Middle frontal gyrus (tissue), 1 donor: Measurements from ENCODE around the gene FOXB2.
"Not testable (repeated sequence)": the region's sequence is repeated elsewhere in the genome, so short reads cannot be mapped to it uniquely, and the experiment has no call there.

Experiments used
- DNase-seq: peaks from one replicate; pipeline ENCODE4 v3.0.0-alpha.2; 2015; ENCODE audit warnings: low spot score; ENCODE audit errors: extremely low spot score

FOXB2 gene

DNA sequence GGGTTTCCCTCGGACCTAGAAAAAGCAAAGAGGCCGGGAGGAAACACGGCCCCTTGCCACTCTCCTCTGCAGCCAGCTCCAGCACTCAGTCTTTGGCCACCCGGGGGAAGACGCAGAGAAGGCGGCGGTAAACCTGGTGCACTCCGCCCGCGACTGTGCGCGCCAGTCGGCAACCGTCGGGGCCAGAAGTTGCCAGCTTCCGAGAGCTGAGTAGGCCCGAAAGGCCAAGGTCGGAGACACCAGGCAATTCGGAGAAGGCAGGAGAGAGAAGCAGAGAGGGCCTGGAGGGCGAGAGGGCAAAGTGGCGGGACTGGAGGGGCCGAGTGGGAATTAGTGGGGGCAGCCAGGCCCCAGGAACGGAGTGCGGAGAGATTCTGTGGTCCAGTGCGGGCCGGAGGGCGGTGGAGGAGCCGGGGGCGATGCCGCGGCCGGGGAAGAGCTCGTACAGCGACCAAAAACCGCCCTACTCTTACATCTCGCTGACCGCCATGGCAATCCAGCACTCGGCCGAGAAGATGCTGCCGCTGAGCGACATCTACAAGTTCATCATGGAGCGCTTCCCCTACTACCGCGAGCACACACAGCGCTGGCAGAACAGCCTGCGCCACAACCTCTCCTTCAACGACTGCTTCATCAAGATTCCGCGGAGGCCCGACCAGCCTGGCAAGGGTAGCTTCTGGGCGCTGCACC, at the start of gene FOXB2:
FOXB2 (plus strand) TSS at position 420 of the 690 bp plus-strand sequence; CDS start at position 420, 0 bp downstream.
- DNase-seq, result no peak

DNA sequence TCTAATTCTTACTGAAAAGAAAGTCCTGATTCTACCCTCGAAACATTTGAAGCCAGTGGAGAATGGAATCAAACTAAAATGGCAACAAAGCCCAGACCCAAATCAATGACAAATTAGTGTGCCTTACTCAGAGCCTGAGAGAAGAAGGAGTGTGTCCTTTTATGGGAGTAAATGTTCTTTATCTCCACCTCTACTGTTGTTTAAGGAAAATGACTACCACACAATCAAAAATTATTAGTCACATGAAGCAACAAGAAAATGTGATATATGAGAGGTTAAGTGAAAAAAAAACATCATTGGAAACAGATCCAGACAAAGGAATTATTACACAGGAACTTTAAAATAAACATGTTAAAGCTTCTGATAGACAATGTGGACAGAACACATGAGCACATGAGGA, 49.7 kb upstream of the FOXB2 start:
- no peak for DNase-seq

DNA sequence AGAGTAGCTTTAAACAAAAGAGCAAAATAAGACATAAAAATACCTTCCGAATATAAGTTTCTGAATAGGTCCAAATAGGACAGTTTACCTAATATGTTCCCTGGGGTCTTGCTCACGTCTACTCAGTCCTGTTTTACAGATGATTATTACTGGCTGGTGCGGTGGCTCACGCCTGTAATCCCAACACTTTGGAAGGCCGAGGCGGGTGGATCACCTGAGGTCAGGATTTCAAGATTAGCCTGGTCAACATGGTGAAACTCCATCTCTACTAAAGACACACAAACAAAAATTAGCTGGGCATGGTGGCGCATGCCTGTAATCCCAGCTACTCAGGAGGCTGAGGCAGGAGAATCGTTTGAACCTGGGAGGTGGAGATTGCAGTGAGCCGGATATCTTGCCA, 40.6 kb upstream of the FOXB2 start:
- not testable (repeated sequence) for DNase-seq

DNA sequence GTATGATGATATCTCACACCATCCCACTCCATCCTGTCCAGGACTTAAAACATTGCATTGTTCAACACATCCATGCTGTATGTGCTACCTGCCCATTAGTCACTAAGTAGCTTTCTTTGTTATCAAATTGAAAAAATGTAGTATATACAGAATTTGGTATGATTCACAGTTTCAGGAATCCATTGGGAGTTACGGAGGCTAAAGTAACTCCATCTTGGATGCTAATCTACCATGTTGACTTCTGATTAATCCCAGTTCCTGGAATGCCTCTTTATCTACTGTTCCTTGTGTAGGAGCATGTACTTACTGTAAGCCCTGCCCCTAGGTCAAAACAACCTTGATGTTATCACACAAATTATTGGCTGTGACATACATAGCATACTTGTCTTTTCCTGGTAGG, 38.9 kb upstream of the FOXB2 start:
- no peak for DNase-seq

DNA sequence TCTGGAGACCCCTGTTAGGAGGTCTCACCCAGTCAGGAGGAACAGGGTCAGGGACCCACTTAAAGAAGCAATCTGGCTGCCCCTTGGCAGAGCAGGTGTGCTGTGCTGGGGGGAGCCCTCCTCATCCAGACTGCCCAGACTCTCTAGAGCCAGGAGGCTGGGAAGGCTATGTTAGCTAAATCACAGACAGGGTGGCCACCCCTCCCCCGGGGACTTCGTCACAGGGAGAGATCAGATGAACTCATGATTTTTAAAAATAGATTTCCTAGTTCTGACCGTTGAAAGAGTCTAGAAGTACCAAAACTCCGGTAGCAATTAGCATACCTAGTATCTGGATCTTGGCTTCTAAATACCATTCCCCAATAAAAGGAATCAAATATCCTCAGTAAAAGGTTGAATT, 35.0 kb upstream of the FOXB2 start:
- no peak for DNase-seq

DNA sequence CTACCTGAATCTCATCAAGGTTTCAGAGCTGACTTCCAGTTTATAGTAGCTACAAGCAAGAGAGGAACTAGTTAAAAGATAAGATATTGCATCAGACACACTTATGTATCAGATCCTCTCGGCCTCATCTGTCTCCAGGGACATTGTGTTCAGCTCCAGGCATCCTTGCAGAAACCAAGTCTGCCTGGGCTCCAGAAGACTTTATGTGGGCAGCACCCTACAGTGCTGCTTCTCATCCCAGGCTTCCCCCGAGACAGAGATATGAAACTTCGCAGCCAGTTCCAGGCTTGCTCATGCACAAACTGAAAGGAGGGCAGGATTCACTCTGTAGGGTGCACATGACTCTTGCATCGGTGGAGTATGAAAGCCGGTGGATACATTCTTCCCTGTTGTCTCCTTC, 33.9 kb upstream of the FOXB2 start:
- DNase-seq, result no peak

DNA sequence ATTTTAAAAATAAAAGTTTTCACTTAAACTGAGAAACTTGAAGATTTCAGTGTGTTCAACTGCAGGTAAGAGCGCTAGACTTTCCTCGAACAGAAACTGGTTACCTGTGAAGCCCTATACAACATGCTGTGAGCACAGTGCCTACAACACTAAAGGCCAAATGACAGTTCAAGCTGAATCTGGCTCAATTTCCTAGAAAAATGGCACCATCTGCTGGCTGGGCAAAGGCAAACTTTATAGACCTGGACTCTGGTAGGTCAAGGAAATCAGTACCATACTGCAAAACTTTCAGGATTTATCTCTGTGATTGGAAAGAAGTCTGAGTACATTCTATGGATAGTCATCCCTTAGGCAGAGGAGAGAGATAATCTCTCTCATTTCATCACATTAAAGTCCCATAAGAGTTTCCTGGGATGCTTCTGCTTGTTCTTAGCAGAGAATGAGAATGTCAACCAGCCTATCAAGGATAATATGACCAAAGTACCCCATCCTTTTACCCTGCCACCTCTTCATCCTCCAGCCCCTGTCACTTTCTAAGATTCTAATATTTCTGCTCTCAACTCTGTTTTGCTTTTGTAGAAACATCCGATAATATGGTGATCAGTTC, 31.8 kb upstream of the FOXB2 start:
- DNase-seq, result peak; percentile 33

DNA sequence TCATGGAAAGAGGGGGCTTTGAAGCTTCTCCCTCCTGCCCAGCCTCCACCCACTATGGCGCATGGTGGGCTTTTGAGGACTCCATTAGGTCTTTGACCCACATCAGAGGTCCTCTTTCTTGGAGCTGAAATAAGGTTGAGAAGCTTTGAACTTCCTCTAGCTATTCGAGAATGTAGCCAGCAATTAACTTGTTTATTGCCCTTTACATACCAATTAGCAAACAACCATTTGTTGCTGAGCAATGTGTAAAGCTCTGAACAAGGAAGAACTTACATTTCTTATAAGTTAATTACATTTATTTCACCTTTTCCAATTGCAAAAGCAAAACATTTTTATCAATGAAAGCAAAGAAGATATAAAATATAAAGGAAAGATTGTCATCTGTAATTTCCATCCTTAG, 30.5 kb upstream of the FOXB2 start:
- DNase-seq, result no peak

DNA sequence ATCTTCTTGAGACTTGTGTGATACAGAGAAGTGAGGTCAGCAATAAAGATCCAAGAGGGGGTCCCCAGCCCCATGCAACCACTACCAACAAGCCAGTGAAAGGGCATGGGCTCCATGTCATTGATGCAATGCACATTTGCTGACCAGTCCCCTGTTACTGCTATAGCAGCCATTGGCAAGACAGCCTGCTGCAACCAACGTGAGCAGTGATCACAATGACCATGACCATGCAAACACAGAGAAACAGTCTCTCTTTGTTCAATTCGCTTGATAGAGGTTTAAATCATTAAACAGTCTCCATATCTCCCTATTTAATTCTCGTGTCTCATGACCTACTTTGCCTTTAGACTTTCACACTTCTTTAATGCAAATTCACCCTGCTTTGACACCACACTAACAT, 30.0 kb upstream of the FOXB2 start:
- DNase-seq, result no peak

DNA sequence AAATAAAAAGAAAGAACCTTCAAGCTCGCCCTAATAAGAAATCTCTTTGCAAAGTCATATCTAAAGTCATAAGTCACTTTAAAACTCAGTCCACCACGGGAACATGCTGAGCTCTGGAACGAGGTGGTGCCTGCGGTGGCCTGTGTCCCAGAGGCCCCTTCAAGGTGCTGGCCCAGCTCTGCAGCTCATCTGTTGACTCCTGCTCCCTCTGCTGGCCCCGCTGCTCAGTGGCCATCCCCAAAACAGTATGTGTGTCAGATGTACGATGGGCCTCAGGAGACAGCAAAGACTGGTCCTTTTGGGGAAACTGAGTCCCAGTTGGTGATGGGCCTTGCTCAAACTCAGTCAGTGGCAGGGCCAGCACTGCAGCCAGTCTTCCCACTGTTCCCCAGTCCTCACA, 22.8 kb upstream of the FOXB2 start:
- DNase-seq, result no peak

DNA sequence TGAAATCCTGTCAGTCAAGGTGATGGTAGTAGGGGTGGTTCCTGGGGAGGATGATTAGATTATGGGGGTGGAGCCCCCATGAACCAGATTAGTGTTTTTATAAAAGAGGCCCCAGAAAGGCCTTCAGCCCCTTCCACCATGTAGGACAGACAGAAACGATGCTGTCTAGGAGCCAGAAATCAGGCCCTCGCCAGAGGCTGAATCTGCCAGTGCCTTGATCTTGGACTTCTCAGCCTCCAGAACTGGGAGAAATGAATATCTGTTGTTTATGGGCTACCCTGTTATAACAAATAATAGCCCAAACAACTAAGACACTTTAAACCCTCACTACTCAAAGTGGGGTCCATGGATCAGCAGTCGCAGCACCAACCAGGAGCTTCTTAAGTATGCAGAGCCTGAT, 20.2 kb upstream of the FOXB2 start:
- no peak for DNase-seq

DNA sequence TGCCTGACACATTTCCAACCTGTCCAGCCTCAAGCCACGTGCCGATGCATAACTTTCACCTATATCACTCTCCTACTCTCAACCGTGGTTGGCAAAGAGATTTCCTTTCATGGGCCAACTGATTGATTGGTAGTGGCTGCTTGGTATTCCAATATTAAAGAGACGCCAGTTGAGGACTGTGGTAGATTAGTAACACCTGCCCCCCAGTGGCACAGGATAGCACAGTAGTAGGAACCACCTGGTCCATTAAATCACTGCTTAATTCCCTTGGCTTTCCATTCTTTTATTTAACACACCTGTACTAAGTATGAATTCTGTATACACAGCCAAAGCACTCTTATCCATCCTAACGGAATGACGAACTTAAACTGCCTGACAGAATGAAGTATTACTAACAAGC, 19.1 kb upstream of the FOXB2 start:
- no peak for DNase-seq

DNA sequence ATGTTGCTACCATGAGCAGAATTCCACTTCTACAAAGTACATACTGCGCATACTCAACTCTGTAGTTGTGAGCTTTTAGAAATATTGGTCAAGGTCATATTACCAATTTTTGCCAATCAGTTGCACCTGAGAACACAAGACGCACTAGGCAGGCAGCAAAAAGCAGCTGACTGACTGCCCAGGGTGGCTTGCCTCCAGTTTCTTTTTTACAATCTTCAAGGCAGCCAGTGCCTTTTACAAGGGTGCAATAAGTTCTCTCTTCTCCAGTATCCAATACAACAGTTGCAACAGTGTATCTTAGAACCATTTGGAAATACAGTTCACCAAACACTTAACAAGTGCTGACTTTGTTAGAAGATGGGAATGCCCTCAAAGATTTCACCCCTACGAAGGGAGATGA, 16.1 kb upstream of the FOXB2 start:
- no peak for DNase-seq

DNA sequence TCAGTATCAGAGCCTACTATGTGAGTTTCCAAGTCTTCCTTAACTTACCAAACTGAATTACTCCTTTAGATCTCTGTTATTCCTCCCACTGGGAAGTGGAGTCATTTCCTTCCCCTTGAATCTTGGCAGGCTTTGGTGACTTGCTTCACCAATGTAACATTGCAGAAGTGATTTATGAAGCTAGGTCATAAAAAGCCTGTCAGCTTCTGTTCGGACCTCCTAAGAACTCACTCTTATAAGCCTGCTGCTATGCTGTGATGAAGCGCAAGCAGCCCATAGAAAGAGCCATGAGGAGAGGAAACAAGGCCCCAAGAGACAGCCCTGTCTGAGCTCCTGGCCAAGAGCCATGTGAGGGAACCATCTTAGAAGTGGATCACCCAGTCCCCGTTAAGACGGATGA, 14.2 kb upstream of the FOXB2 start:
- no peak for DNase-seq

DNA sequence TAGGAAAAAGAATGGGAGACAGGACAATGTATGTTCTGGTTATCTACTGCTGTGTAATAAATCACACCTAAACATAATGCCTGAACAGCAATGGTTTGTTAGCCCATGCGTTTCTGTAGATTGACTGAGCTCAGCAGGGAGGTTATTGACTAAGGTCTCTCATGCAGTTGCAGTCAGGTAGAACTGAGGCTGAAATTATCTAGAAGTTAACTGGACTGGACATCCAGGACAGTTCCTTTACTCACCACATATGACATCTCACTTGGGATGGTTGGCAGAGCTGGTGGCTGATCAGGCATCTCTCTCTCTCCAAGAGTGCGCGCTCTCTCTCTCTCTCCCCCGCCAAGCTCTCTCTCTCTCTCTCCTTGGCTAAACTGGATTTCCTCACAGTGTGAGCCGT, 8.9 kb upstream of the FOXB2 start:
- no peak for DNase-seq

DNA sequence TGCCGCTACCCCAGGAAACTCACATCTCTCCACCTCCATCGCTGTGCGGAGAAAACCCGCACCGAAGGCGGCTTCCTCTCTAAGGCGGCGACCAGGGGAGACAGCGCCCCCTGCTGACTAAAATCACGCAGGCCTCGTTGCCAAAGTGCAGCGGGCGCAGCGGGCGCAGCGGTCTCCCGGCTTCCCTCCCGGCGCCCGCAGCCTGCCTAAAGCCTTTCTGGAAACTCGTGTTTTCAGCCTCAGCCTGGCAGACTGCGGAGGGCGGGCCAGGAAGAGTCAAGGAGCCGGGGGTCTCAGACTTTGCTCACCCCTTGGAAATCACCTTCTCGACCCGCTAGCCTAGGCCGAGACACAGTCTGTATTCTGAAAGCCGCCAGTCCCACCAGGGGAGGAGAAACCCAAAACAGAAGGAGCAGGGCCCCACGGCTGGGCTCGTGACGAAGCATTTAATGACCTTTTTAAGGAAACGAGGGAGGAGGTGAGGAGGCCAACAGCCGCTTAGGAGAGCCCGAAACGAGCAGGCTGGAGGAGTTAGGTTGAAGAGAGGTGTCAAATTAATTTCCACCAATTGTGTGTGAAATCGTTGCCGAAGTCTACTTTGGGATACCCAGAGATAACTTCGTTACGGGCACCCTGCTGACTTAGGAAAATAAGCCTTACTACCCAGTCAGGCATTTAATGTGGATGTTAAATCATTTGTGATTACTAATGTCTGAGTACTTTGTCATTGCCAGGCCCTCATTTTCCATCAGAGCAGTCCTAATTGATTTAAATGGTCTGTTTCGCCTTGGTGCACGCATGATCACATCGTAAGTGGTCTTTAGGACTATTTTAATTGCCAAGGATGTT, 7.3 kb upstream of the FOXB2 start:
- no peak for DNase-seq

DNA sequence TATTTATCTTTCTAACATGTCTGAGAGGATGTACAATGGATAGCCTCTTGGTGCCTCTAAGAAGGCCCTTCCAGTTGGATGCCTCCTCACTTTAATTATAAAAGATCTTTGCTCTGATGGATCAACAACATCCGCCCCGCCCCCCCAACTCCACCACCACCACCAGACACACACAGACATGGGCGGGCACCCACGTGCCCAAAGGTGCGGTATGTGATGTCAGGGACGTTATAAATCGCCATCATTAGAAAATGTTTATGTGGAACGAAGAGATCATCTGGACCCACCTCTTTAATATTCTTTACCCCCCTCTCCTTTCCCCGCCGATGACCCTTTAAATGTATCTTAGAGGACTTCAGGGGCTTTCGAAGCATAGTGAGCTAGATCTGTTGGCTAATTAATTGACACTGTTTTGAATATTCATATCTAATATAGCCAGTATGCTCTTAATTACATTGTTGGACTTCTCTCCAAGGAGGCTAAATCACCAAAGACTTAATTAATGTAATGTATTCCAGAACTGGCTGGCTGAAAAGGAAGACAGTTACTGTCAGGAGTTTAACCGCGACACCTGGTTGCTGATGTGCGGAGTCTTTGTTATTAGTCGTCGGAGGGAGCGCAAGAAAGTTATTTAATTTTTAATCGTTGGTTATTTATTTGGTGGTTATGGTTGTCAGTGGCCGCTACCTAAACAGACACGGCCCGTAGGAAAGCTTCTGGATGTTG, 6.1 kb upstream of the FOXB2 start:
- DNase-seq, result no peak

DNA sequence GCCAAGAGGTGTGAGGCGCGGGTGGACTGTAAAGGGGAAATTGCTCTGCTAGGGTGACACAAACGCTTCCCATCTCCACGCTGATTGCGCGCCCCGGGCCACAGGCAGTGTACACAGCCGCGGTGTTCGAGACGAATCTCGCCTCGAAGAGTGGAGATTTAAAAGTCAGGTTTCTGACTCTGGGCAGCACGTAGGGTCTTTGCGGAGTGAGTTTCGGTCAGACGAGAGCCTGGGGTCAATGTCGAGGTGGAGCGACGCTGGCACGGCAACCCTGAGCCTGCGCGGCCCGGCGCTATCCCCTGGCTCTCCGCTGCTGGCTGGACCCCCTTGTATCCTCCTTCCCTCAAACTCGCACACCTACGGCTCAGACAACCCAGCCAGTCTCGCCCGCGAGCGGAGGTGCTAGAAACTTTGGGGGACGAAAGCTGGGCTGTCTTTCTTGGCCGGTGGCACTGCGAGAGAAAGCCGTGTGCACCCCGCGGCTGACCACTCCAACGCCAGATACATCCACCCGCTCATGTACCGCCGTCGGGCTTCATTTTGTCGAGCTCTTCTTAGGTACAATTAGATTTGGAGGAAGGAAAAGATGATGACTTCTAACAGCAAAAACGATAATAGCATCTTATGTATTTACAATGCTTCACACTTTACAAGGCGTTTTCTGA, 5.4 kb upstream of the FOXB2 start:
- no peak for DNase-seq

DNA sequence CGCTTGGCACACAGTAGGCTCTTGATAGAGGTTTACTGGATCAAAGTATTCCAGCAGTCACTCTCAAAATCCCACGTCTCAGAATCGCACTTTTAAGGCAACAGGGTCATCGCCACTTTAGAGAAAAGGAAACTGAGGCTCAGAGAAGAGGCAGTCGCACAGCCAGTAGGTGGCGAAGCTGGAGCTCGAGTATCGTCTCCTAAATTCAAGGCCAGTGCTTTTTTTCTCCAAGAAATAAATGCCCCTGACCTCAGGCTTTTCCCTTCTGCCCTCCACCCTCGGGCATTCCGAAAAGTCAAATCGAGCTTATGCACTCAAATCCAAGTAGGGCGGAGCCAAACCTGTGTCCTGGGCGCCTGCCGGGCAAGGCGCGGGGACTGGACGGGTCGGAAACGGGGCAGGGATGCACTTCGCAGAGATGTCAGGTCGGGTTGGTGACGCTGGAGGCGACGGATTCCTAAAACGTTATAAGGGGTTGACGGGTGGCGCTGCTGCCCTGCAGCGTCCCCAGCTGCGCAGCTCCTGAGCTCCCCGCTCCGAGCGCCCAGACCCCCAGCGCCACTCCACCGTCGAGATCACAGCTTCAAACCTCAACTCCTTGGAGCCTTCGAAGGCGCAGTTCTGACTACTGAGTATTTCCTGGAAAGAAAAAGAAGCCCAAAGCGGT, 4.7 kb upstream of the FOXB2 start:
- DNase-seq, result no peak

DNA sequence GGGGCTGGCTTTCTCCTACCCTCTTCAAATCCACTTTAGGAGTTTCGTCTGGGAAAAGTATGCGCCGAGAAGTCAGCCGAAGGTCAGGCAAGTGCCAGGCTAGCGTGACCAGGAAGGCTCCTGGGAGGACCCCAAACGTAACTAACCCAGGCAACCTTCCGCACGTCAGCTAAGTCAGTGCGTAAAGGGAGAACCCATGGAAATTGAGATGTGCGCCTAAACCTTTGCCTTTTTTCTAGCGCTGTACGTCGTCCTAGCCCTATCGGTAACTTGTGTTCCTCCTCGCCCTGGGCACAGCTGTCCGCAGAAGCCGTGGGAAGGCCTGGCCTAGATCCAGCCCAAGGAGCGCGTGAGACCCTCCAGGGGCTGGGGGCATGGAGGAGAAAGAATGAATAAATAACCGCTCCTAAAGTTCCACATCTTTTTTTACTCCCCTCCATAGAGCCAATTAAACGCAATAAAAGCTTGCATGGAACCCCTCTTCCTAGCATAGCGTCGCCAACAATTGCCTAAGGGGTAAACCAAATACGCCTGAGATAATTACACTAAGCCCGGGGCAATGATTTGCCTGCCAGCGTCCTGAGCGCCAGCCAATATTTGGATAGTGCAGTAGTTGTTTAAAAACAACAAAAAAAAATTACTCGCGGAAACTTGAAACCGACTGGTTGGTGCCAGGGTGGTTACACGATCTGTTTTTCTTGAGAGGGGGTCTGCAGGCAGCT, 4.0 kb upstream of the FOXB2 start:
- no peak for DNase-seq
